GM12801 (cell line): ENCODE results near the gene C1QB.

Experiments used
- CTCF ChIP-seq: IDR thresholded peaks from one replicate; pipeline ENCODE4 v1.5.1; 2011; ENCODE audit warnings: control low read depth; ENCODE audit not compliant: insufficient read length; ENCODE audit errors: extremely low read depth

C1QB gene

GRCh38 chr1:22613572-22613918 is 39.5 kb upstream of the C1QB start:
- TF ChIP-seq CTCF: no peak

- no peak for TF ChIP-seq CTCF
These were observed 39.1 kb upstream of the C1QB start for GRCh38 chr1:22613951-22614350.

GRCh38 chr1:22615886-22616285 is 37.1 kb upstream of the C1QB start:
- TF ChIP-seq CTCF: no peak

DNA sequence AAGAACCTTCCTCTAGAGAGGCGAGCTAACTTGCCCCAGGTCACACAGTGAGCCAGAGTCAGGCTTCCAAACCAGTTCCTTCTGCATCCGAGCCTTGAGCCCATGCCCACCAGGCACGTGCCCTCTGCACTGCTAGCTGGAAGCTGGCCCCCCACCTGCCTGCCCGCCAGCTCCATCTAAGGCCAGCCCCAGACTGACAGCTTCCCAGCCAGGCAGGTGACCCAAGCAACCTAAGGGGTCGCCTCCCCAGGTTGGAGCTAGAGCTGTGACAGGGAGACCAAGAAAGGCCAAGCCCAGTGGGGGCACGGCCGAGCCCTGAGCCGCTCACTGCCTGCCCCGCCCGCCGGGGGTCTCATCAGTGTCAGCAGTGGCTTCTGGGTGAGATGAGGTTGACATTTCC is 36.5 kb upstream of the C1QB start:
- TF ChIP-seq CTCF: no peak

DNA sequence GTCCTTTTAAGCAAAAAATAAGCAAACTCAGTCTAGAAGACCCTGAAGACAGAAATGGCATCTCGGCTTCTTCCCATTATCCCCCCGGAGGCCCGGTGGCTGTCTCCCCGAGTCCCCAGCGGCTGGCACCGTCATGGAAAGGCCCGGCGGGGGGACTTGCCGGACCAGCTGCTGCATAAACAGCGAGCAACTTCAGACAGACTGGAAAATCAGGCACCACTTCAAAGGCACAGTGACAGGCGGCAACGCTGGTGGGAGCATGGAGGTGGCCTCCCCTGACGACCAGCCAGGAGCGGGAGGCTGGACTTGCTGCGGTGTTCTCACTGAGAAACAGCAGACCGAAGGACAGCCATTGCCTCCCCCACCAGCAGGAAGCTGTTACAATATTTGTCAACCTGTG is 35.0 kb upstream of the C1QB start:
- no peak for TF ChIP-seq CTCF

DNA sequence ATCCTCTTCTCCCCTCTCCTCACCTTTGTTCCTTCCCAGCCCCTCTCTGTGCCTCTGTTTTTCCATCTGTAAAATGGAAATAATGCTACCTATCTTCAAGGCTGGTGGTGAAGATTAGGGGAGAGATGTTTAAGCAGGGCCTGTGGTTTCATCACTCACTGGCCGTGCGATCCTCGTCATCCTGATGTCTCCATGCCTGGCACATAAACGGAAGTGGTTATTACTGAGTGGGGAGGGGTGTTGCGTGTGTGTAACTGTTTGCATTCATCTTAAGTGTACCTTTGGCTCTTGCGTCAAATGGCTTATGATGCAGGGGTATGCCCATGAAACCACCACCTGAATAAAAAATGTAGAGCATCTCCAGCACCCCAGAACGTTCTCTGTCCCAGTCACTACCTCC is 33.8 kb upstream of the C1QB start:
- no peak for TF ChIP-seq CTCF

GRCh38 chr1:22619798-22620197 is 33.2 kb upstream of the C1QB start:
- TF ChIP-seq CTCF: no peak

DNA sequence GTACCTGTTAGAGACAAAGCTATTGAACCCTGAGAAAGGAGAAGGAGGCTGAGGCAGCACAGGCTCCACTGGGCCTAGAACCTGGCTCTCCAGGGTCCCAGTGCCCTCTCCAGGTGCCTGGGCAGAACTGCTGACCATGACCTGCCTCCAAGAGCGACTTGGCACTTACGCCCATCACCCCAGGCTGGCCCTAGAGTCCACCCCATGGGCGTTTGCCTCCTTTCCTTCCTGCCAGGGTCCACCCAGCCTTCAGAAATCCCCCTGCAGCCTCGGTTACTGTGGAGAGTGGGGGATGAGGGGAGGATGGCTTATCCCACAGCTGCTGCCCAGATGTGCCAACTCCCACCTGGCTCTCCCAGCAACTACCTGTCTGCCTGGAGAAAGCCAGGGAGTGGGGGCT is 31.3 kb upstream of the C1QB start:
- TF ChIP-seq CTCF: no peak
